Epithelial cell of esophagus (primary cell): Measurements from ENCODE around the gene NCAPG2.

ENCODE experiments used
- DNase-seq: peaks from one replicate; pipeline ENCODE4 v3.0.0; 2010; ENCODE audit warnings: low read depth
- H3K4me3 ChIP-seq: 2 replicates; pipeline ENCODE4 v1.5.1; 2011; ENCODE audit warnings: mild to moderate bottlenecking, low read length, control low read depth
- CTCF ChIP-seq: IDR thresholded peaks from 2 replicates; pipeline ENCODE4 v1.5.1; 2011; ENCODE audit warnings: low read depth, mild to moderate bottlenecking, low read length, control low read depth, inconsistent platforms; ENCODE audit not compliant: insufficient read depth; ENCODE audit errors: missing control alignments

NCAPG2 gene

GRCh38 chr7:158657189-158657746 is 47.3 kb downstream of the NCAPG2 start:
- DNase-seq = no peak
- TF ChIP-seq CTCF = no peak
- no peak overlapping the region for H3K4me3 ChIP-seq

GRCh38 chr7:158655931-158656441 is 48.6 kb downstream of the NCAPG2 start:
- peak; percentile 76 for DNase-seq
- TF ChIP-seq CTCF = no peak
- H3K4me3 ChIP-seq = no peak overlapping the region

- no peak for TF ChIP-seq CTCF
- no peak for DNase-seq
- no peak overlapping the region for H3K4me3 ChIP-seq
These were observed 49.1 kb downstream of the NCAPG2 start for GRCh38 chr7:158655507-158655906.

GRCh38 chr7:158651968-158652565 is 52.5 kb downstream of the NCAPG2 start:
- no peak overlapping the region for H3K4me3 ChIP-seq
- DNase-seq = no peak
- TF ChIP-seq CTCF = no peak

- TF ChIP-seq CTCF = no peak
- H3K4me3 ChIP-seq = no peak overlapping the region
- DNase-seq = peak; percentile 21
These were observed 53.8 kb downstream of the NCAPG2 start for GRCh38 chr7:158650821-158651225.

- no peak for TF ChIP-seq CTCF
- no peak overlapping the region for H3K4me3 ChIP-seq
- DNase-seq = peak; percentile 85
These were observed 55.3 kb downstream of the NCAPG2 start for GRCh38 chr7:158649279-158649678.

- TF ChIP-seq CTCF = no peak
- no peak for DNase-seq
These were observed 55.8 kb downstream of the NCAPG2 start for GRCh38 chr7:158648787-158649186.

More at GRCh38 chr7:158648787-158649186, 55.8 kb downstream of the NCAPG2 start:
- H3K4me3 ChIP-seq = no peak overlapping the region
